Rectal smooth muscle tissue (tissue), 1 donor: ENCODE measurements around the gene LACTBL1.
"Not testable (repeated sequence)": the region's sequence is repeated elsewhere in the genome, so short reads cannot be mapped to it uniquely, and the experiment has no call there.

Experiments used
- H3K27ac ChIP-seq: one replicate; pipeline ENCODE4 v1.7.0; 2013; ENCODE audit warnings: low read depth, low read length, inconsistent platforms
- H3K27me3 ChIP-seq: one replicate; pipeline ENCODE4 v1.7.0; 2013; ENCODE audit warnings: low read length; ENCODE audit not compliant: control insufficient read depth, insufficient read depth
- H3K36me3 ChIP-seq: one replicate; pipeline ENCODE4 v1.7.0; 2013; ENCODE audit warnings: low read length; ENCODE audit not compliant: control insufficient read depth, insufficient read depth
- H3K4me1 ChIP-seq: one replicate; pipeline ENCODE4 v1.7.0; 2013; ENCODE audit warnings: low read length; ENCODE audit not compliant: control insufficient read depth, insufficient read depth
- H3K4me3 ChIP-seq: one replicate; pipeline ENCODE4 v1.7.0; 2013; ENCODE audit warnings: low read length
- H3K9ac ChIP-seq: one replicate; pipeline ENCODE4 v1.7.0; 2013; ENCODE audit warnings: low read length

The LACTBL1 gene

GRCh38 chr1:22972760-22973159, at the start of gene LACTBL1:
Gene LACTBL1, minus strand, starts transcription at chr1:22972866. Its CDS starts 550 bp downstream, at chr1:22972316.
- H3K4me3 ChIP-seq = no peak within 1 kb of the TSS
- no peak within 1 kb of the TSS for H3K9ac ChIP-seq
- no peak within 1 kb of the TSS for H3K27ac ChIP-seq
- H3K27me3 ChIP-seq = no peaks in the 10 kb centered on the region
- no peaks in the 10 kb centered on the region for H3K36me3 ChIP-seq
- no peaks in the 10 kb centered on the region for H3K4me1 ChIP-seq

DNA sequence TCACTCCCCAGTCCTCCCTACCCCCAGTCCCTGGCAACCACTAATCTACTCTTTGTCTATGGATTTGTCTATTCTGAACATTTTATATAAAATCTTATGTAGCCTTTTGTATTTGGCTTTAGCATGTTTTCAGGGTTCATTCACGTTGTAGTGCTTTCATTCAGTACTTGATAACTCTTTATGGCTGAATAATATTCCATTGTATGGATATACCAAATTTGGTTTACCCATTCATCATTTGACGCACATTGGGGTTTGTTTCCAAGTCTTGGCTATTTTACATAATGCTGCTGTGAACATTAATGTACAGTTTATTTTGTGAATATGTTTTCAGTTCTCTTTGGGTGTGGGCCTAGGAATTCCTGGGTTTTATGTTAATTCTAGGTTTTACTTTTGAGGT, 49.2 kb upstream of the LACTBL1 start:
- Histone ChIP-seq H3K36me3 (no peaks in the 10 kb centered on the region), H3K4me1 (peaks cover 2% of the 10 kb centered on the region), H3K4me3 (no peak overlapping the region), H3K27me3 (no peaks in the 10 kb centered on the region), H3K9ac (no peak overlapping the region), H3K27ac (no peak overlapping the region)

DNA sequence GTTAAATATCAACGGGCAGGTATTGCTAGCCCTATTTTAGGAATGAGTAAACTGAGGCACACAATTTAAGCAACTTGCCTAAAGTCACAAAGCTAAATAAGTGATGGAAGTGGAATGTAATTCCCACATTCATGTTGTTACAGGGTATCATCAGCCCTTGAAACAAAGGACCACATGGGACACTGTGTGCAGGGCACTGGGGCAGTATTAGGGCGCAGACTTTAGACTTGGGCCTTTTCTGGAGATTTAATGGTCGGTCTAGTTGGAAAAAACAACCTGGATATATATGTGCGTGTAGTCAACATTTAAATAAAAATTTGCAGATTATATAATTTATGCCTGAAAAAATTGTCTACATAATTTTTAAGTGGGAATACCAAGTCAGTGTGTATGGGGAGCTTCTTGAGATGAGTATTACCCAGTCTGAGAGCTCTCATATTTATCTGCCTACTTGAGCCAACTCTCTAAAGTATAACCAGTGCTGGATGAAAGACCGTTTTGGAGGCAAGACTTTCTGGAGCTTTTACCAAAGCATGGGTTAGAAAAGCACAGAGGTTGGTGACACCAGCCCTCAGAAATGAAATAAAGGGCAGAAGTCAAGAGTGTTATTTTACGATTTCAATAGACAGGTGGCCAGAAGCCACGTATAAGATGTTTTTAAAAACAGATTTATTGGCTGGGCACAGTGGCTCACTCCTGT, 48.2 kb upstream of the LACTBL1 start:
- Histone ChIP-seq H3K4me3 (peak overlapping the region; percentile 92), H3K36me3 (no peaks in the 10 kb centered on the region), H3K27me3 (no peaks in the 10 kb centered on the region), H3K27ac (no peak overlapping the region), H3K9ac (no peak overlapping the region), H3K4me1 (peaks cover 2% of the 10 kb centered on the region)

DNA sequence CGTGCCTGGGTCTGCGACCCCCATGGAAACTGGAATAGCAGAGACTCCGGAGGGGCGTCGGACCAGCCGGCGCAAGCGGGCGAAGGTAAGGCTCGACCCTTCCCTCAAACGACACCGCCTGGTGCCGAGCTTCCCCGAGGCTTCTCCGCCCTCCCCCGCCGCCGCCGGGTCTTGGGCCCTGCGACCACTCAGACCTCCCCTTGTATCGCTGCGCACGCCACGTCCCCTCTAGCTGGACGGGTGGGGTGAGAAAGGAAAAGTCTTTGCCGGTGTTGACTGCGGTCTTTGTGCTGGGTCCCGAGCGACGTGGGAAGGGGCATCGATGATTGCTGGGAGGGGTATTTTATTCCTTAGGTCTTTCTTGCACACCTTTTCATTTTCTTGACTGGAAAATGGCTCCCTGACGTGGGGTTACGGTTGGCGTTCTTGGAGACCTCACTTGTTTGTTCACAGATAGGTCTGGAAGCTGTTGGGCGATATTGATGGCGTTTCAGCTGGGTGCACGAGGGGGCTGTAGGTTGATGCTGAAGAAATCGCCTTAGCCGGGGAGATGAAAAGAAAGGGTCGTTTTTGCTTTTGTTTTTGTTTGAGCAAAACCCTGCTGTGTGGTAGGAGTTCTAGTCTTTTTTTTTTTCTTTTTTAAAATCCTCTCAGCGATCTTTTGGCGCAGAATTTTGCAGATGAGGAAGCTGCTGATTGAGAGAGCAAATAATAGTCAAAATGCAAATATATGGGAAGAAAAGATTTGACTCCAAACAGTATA, 47.4 kb upstream of the LACTBL1 start:
- H3K4me3 ChIP-seq = peak overlapping the region; percentile 92
- no peaks in the 10 kb centered on the region for H3K27me3 ChIP-seq
- no peaks in the 10 kb centered on the region for H3K36me3 ChIP-seq
- peaks cover 2% of the 10 kb centered on the region for H3K4me1 ChIP-seq
- H3K9ac ChIP-seq = peak overlapping the region; percentile 98
- peak overlapping the region; percentile 88 for H3K27ac ChIP-seq

GRCh38 chr1:23019094-23019862, 46.6 kb upstream of the LACTBL1 start, which contains the start of gene KDM1A:
Gene KDM1A, plus strand, starts transcription at chr1:23019468. Its CDS starts 129 bp downstream, at chr1:23019597.
- peak within 1 kb of the TSS; percentile 98 for H3K9ac ChIP-seq
- H3K4me3 ChIP-seq = peak within 1 kb of the TSS; percentile 92
- H3K36me3 ChIP-seq = no peaks in the 10 kb centered on the region
- no peaks in the 10 kb centered on the region for H3K27me3 ChIP-seq
- peak within 1 kb of the TSS; percentile 88 for H3K27ac ChIP-seq
- peaks cover 2% of the 10 kb centered on the region for H3K4me1 ChIP-seq

DNA sequence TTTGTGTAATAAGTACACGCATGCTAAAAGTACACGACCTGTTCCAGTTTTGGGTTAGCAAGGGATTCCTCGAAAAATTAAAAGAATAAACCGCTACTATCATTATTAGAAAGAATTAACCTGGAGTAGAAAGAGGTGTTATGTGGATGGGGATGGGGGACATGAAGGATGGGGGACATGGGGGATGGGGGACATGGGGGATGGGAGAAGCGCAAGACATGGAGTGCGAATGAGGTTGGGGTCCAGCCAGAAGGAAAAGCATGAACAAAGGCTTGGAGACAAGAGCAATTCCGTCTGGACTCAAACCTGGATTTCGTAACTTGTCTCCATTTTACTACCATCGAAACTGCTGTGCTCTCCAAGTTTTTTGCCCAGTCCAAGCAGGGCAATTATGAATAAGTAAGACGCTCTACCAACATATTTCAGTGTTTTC, 46.0 kb upstream of the LACTBL1 start:
- Histone ChIP-seq H3K9ac (peak overlapping the region; percentile 68), H3K36me3 (no peaks in the 10 kb centered on the region), H3K27me3 (no peaks in the 10 kb centered on the region), H3K27ac (peak overlapping the region; percentile 88), H3K4me1 (peaks cover 2% of the 10 kb centered on the region), H3K4me3 (peak overlapping the region; percentile 92)

GRCh38 chr1:23013657-23014056, 41.0 kb upstream of the LACTBL1 start:
- Histone ChIP-seq H3K4me1 (no peaks in the 10 kb centered on the region), H3K9ac (no peak overlapping the region), H3K27ac (no peak overlapping the region), H3K27me3 (no peaks in the 10 kb centered on the region), H3K4me3 (no peak overlapping the region), H3K36me3 (no peaks in the 10 kb centered on the region)

DNA sequence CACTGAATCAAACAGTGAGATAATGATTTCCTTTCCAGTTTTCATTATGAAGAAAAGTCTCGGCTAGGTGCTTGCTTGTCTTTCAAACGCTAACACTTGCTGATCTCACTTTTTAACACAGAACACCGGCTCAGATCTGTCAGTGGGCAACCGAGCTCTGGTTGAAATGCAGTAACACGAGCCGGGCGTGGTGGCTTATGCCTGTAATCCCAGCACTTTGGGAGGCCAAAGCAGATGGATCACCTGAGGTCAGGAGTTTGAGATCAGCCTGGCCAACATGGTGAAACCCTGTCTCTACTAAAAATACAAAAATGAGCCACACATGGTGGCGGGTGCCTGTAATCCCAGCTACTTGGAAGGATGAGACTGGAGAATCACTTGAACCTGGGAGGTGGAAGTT, 37.4 kb upstream of the LACTBL1 start:
- not testable (repeated sequence) for H3K4me1 ChIP-seq, H3K36me3 ChIP-seq

DNA sequence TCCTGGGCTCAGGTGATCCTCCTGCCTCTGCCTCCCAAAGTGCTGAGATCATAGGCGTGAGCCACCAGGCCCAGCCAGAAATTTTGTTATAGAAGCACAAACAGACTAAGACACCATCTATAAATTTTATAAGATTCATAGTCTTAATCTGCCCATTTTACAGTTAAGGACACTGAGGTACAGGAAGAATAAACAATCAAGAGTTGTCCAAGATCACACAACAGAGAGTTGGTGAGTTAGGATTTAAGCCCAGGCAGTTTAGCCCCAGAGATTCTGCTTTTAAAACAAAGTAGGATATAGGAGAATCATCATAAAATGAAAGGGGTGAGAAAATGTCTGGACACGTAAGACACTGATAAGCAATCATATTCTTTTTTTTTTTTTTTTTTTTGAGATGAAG, 36.2 kb upstream of the LACTBL1 start:
- no peak overlapping the region for H3K9ac ChIP-seq
- no peak overlapping the region for H3K27ac ChIP-seq
- no peaks in the 10 kb centered on the region for H3K36me3 ChIP-seq
- no peaks in the 10 kb centered on the region for H3K4me1 ChIP-seq
- H3K4me3 ChIP-seq = no peak overlapping the region
- no peaks in the 10 kb centered on the region for H3K27me3 ChIP-seq

More for the DNA sequence above, 37.4 kb upstream of the LACTBL1 start:
- not testable (repeated sequence) for H3K9ac ChIP-seq, H3K27me3 ChIP-seq, H3K27ac ChIP-seq, H3K4me3 ChIP-seq

- no peak overlapping the region for H3K4me3 ChIP-seq
- H3K9ac ChIP-seq = no peak overlapping the region
- no peaks in the 10 kb centered on the region for H3K4me1 ChIP-seq
- H3K36me3 ChIP-seq = no peaks in the 10 kb centered on the region
- H3K27ac ChIP-seq = no peak overlapping the region
- H3K27me3 ChIP-seq = no peaks in the 10 kb centered on the region
These were observed 34.4 kb upstream of the LACTBL1 start for GRCh38 chr1:23007106-23007505.

GRCh38 chr1:23004769-23005168, 32.1 kb upstream of the LACTBL1 start:
- not testable (repeated sequence) for H3K36me3 ChIP-seq, H3K4me3 ChIP-seq, H3K27ac ChIP-seq, H3K27me3 ChIP-seq, H3K4me1 ChIP-seq, H3K9ac ChIP-seq

DNA sequence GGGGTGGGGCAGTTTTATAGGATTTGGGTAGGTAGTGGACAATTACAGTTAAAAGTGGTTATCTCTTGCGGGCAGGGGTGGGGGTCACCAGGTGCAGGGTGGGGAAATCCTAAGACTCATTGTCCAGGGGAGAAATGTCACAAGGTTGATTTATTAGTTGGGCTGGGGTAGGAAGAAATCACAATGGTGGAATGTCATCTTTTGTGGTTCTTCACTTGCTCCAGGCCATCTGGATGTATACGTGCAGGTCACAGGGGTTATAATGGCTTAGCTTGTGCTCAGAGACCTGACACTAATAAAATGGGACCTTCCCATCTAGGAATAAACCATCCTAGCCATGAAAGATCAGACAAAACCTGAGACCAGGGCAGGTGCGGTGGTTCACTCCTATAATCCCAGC, 31.4 kb upstream of the LACTBL1 start:
- Histone ChIP-seq H3K27ac (no peak overlapping the region), H3K36me3 (no peaks in the 10 kb centered on the region), H3K9ac (no peak overlapping the region), H3K4me3 (no peak overlapping the region), H3K27me3 (no peaks in the 10 kb centered on the region), H3K4me1 (no peaks in the 10 kb centered on the region)
